Activated T-cell treated with anti-CD3 and anti-CD28 coated beads for 4 hours (primary cell): ENCODE measurements around the gene B4GALT4.

Experiments
- DNase-seq: peaks from one replicate; pipeline ENCODE4 v3.0.0-alpha.2; 2020

The B4GALT4 gene

DNA sequence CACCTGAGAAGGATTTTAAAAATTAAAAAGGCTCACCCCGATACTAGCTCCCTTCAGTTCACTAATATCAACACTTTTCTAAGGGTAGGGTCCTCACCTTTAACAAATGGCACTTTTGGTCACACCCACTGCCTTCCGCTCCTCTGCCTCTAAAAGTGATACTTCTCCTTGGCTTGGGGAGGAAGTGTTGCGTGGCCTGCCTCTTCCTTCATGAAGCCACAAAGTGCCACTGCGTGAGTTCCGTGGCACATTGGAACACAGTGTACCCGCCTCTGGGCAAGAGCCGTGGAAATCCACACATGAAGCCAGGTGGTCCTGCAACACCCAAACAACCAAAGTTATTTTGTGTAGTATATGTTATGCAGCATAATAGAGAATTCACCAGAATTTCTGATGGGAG lies 3.9 kb downstream of the B4GALT4 start:
- DNase-seq = no peak

DNA sequence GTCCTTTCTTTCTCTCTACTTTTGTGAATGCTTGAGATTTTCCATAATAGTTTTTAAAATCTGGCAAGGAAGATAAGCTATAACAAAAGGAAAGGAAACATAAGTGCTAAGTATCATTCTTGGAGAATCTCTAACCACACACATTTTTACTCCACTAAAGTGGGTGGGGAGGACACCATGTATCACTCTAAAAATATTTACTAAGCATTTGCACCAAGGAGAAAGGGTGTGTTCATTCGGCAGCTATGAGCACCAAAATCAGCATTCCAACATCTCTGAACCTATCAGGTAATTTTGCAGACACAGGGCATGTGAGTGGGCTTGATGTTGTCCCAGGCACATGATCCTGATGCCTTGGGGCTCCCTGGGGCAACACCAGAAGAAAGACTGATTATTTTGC lies 5.5 kb downstream of the B4GALT4 start:
- no peak for DNase-seq

DNA sequence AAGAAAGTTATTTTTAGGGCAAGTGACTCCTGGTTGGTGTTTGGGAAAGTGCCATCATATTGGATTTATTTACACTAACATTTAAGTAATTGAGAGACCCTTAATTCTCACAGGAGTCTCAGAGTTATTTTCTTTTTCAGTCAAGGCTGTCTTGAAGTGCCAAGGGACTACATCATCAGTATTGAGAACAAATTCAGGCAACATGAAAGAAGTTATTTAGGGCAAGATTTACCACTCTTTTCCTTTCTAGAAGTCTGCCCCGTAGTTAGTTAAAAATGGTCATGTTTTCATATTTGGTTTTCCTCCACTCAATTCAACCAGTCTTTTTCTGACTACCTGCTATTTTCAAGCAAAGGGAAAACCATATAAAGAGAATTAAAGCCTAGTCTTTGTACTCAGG lies 6.1 kb downstream of the B4GALT4 start:
- DNase-seq = no peak

DNA sequence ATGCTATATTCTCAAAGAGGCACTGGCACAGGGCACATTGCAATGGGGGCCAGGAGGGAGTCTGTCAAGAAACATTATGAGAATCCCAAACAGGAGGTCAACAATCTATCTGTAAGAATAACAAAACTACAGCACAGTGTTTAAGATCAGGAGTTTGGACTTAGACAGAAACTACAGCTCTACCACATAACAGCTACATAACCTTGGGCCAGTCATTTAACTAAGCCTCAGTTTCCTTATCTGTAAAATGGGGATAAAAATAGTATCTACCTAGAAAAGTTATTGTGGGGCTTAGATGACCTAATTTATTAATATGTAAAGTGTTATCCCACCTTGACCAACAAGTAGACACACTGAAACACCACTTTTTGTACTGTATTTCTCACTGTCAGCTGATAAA lies 9.9 kb downstream of the B4GALT4 start:
- DNase-seq = no peak

DNA sequence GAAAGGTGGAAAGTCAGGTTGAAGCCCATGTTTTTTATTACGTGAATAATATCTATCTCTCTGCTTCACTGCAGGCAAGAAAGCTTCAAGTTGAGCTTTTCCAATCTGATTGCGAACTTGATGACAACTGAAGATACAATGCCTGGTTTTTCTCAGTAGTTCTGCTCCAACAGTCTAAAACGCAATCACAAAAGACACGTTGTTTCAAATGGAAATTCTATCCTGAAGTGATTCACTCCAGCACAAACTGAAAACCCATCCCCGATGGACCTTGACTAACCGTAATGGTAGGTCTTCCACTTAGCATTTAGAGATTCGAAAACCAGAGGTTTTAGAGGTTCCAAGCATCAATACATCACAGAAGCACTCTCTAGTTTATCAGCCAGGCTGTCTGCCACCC lies 10.6 kb downstream of the B4GALT4 start:
- no peak for DNase-seq

DNA sequence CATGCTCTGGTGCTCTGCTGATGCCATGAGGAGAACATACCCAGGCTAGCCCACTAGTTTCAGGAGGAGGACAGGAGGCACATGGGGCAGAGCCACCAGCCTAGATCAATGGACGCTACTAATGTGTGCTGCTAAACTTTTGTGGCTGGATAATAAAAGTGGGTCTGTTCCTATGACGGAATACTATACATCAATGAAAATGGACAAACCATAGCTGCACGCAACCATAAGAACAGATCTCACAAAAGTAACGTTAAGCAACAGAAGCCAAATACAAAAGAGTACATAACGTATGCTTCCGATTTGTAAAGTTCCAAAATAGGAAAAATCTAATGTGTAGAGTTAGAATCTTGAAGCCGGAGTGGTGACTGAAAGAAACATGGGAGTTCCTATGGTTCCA lies 11.5 kb downstream of the B4GALT4 start:
- no peak for DNase-seq

DNA sequence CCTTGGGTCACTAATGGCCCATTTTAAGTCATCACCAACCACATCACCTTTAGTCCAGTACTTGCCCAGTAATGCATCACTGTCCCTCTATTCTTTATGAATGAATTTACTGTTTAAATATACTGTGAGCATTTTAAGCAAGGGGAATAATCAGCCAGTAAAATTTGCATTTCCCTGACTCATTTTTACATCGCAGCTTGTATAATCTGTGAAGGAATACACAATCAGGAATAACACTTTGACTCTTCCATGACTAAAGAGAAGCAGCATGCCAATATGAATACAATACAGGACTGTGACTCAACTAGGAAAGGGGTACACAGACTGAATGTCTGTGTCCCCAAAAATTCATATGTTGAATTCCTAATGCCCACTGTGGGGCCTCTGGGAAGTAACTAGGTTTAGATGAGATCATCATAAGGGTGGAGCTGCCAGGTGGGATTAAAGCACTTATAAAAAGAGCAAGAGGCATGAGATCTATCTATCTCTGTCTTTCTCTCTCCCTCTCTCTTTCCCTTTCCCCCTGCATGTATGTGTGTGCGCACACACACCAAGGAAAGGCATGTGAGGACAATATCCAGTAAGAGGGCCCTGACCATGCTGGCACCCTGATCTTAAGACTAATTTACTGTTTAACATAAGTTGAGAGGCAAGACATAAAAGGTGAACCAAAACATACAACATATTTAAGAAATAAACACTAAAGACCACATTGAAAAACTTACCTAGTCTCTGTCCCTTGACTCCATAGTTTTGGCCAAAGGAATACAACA lies 12.1 kb downstream of the B4GALT4 start:
- DNase-seq = no peak

DNA sequence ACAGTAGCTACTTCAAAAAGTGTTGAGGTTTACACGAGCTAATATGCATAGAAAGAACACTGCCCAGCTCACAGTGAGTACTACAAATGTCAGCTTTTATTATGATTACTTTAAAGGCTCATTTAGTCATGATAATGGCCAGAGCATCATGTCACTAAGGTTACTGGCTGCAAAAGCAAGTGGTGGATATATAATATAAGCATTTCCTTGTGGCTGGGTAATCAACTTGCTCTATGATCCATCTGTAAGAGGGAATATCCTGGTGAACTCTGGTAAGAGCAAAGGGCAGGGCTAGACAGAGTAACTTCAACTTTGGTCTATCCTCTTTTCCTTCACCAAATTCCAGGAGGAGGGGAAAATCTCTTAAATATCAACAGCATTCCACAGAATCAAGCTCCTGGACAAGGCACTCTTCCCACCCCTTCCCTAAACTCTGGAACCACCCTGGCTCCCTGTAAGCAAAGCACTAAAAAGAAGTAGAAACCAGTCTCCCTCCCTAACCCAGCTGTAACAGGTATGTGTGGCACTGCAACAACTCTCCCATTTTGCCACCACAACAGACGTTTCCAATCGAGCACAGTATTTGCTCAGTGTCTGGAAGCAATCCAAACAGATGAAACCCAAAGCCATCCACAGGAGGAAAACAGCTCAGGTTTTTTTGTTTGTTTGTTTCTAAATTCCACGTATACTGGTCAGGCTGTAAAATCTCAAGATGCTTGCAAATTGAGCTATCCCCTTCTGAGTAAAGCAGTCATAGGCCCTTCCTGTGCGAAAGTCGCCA lies 13.4 kb downstream of the B4GALT4 start:
- DNase-seq = no peak

DNA sequence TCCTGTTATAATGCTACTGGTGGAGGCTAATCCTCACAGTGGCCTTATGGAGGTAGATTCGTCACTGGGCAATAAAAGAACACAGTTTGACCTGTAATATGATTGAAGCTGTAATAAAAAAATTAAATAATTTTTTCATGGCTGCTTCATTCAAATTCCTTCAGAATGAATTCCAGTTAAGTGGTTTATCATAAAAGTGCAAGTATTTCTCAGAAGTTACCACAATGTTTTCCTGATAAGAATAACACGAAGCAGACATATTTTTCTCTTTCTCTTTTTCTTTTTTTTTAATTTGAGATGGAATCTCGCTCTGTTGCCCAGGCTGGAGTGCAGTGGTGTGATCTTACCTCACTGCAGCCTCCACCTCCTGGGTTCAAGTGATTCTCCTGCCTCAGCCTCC lies 15.6 kb downstream of the B4GALT4 start:
- DNase-seq = no peak

DNA sequence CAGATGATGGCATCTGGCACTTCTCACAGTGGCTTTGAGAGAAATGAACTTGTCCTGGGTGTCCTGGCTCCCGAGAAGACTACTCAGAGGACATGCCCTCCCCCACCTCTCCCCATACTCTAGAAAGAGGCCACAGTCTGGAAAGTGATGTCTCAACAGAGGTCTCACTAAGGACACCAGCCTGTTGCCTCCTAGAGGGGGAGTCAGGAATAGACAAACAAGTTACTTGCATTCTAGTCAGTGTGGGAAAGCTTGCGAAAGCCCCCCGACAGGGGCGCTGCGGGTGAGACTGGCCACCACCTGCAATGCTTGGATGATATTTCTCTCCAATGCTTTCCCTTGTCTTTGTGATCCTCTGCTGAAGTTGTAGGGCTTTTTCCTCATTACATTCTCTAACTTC lies 17.2 kb downstream of the B4GALT4 start:
- DNase-seq = no peak

DNA sequence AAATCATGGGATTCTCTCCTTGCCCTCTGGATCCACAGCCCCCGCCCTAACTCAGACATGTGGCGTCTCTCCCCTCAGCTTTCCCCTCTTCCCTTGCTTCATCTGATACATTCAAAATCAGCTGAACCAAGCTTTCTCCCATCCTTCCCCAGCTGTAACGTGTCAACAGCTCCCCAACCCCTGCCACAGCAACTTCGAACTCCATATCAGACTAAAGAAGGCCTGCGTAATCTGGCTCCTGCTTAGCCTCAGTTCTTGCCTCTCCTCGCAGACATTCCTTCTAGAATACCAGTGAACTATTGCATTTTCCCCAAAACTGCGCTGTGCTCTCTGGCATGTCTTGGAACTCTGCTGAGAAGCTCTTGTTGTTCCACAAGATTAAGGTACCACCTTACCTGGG lies 18.3 kb downstream of the B4GALT4 start:
- no peak for DNase-seq

DNA sequence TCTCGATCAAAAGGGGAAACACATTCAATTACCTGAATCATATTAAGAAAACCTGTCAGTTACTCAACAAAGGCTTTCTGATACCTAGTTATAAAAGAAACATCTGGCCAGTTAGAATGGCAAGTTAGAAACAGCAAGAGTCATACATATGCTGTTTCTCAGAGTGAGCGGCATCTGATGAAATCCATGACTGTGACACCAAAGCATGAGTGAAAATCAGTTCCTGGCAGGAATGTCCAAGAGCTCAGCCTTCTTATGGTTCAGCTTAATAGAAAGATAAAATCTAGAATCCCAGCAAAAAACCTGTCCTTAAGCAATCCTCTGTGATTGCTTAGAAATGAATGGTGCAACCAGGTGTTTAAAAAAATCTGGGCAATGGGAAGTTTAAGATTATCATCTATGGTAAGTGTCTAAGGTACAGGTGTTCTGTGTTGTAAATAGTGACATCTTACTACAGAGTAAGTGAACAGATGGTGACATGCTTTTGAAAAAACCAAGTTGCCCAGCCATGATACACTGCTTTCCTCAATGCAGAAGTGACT lies 18.8 kb downstream of the B4GALT4 start:
- DNase-seq = no peak

DNA sequence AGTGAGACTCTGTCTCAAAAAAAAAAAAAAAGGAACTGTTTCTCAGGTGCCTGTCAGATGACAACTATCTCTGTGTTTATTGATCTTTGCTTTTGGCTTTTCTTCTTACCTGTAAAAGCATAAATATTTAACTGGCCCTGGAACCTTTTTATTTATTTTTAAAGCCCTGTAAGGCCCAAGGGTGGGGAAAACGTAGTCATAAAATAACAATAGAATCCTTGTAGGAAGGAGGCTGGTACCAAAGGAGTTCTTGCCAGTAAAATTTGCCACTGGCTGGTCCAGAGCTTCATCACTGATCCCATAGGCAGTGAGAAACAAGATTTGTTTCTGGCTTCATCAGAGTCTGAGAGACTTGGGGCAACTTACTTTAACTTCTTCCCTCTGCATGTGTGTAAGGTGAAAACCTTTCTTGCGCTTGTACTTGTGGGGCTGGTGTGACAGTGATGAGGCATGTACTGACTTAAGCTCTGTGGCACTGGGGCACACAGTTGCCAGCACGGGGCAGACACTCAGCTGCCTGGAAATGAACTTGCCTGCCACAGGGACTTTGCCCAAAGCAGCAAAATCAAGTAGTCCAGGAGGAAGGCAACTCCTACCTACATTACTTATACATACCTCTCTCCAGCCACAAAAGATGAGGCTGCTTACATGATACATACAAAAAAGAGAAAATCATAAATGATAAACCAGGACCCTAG lies 19.6 kb downstream of the B4GALT4 start:
- no peak for DNase-seq

DNA sequence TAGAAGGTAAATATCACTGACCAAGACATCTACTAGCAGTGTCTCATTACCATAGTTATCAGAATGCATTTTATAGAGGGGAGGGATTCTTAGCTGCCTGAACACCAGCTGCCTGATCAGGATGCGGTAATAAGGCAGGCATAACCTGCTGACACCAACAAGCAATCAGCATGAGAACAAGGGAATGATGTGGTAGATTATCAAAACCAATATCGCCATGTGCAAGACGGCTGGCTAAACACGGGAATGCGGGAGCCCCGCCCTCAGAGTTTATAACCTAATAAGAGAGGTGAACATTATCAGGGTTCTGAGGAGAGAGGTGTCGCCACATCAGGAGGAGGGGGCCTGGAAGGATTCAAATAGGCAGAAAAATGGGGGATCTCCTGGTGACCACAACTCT lies 20.5 kb downstream of the B4GALT4 start:
- DNase-seq = no peak

DNA sequence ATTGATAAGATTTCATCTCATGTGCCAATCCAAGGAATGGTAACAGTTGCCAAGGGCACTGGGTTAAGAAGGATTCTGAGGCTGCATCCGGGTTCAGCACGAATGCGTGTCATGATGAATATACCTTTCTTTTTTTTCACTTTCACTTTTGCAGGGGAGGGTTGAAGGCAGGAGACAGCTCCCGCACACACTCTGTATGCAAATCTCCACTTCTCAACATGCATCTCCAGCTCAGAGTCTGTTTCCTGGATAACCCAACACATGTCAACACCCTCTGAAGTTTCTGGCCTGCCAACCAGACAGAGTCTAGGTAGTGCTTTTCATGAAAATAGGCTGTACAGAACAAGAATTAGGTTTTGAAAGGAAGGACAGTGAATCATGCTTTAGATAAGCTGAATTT lies 21.6 kb downstream of the B4GALT4 start:
- DNase-seq = no peak

DNA sequence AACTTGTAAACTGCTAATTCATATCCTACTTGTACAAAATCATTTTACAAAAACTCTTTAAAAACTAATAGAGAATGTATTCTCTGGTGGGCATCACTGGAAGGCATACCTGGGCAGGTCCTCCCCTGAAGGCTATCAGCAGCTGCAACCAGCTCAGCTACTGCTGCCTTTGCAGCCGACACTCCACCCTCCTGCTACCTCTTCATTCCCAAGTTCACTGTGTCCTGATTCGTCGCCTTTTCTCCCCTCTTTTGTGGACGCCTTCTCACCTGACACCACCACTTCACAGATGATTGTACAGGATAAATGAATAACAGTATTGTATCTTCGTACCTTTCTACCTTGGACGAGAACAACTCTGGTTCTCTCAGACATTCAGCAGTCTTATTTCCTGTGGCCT lies 28.9 kb downstream of the B4GALT4 start:
- DNase-seq = no peak

DNA sequence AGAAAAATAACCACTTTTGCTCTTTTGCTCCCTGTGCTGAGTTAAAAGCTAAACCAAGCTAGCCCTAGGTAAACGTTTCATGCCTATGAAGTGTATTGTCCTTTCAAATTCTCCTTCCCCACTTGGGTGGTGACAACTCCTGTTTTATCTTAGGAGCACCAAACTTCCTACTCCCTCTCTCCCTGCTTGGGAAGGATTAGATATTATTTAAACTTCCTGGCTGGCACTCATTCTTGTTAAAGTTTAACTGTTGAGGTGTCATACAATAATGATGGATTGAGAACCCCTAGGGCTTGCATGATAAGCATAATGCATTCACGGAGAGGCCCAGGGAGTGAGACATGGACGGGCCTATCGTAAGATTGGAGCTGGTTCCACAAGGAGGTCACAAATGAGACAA lies 29.5 kb downstream of the B4GALT4 start:
- DNase-seq = no peak

DNA sequence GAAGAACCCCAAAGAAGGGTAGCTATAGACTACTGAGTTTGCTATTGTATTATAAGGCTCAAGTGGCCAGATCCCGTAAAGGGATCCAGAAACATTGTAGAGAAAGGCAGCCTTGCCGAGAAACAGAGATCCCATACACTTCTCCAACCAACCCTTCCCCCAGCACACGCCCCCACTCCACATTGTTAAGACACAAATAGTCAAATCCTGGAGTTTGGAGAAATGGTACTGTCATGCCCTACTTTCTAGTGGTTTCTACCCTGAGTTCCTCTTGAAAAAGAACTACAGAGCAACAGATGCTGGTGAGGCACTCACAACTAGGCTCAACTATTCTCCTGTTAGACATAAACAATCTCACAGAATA lies 33.2 kb downstream of the B4GALT4 start:
- no peak for DNase-seq

DNA sequence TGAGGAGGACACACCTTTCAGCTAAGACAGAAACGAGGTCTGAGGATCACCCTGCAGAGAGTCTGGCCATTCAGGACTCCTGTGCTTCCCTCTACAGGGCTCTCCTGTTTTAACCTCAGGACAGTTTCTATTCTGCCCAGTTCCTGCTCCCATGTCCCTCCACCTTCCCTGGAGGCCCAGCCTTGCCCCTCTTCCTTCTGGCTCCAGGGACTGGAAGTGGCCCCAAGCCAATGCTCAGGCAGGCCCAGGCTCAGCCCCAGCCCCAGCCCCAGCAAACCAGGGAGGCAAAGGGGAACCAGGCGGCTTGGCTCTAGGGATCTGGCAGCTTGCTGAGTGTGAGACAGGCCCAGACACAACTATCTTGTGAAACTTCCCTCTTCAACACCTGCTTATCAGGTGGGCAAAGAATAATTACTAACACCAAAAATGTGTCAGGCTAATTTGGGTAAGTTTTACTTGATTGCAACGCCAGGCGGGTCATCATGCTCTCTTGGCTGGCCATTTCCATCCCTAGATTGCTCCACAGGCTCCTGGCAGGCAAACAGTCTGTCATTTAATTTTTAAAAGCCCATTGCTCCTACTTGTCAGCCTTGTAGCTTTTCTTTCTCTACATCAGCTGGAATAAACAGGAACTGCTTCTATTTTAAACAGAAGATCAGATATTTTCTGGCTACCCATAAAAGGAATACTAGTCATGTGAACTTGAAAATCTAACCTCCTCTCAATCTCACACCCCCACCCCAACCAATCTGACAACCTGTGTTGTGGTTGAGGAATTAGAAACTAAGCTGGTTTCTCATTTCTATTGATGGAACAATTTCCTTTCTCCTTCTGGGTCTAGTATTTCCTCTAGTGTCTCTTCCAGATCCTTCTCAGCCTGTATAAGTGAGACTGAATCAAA lies 33.8 kb downstream of the B4GALT4 start:
- DNase-seq = no peak

DNA sequence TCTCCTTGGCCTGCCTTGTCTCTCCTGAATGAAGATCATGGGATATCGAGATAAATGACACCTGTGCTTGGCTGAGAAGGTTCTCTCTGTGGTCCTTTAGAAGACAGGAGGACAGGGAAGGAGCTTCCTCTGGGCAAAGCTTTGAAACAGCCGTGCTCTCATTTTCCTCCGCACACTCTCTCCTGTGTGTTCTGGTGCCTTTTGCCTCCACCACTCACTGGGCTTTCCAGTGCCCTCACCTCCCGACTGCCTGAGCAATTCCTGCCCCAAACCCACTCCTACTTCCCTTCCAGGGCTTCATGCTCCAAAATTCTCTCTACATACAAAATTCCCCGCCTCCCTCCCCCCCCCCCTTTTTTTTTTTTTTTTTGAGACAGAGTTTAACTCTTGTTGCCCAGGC lies 35.0 kb downstream of the B4GALT4 start:
- DNase-seq = no peak

DNA sequence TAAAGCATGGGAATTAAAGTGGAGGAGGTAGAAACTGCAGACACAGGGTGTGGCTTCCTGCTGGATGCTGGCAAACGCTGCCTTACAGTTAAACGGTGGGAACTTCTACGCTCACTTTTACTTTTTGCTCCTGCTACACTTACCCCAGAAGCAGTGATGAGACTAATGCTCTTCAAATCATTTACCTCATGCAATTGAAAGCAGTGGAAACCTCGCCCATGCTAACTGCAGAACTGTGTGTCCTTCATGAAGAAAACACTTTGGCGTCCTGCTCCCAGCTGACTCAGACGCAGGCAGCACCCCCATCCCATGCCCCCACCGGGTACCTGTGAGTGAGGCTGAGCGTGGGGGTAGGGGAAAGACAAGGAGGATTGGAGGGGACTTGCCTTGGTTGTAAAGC lies 35.5 kb downstream of the B4GALT4 start:
- no peak for DNase-seq

DNA sequence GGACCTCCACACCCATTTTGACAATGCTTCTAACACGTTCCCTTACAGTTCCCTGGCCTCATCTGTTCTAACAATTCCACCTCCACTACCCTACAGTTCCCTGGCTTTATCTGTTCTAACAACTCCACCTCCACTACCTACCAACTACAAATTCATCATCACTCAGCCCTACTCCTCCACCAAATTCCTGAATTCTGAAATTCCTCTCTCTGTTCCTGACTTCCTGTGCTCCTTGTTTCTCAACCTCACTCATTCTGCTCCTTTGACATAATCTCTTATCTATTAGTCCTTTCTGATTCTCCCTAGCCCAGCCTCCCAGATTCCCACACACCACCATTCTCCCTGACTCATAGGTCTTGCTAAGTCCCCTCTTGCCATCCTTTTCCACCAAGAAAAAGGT lies 44.8 kb downstream of the B4GALT4 start:
- no peak for DNase-seq

DNA sequence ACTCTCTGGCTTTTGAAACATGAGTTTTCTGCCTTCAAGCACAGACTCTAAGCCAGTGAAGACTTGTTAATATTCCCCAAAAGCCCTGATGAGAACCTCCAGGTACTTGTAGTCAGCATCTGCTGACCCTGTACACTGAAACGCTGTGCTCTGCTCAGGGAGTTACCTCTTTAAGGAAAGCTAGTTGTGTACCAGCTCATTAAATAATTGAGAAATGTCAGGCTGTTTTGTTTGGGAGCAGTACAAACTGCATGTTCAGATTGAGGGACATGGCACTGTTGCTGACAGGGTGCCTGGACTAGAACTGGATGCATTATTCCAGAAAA lies 45.6 kb downstream of the B4GALT4 start:
- DNase-seq = no peak
